Peyer's patch (tissue), 4 donors: Measurements from ENCODE around the gene TPRKB. TPM values are rescaled to one million over a fixed set of nuclear protein-coding genes. Genes with fewer than 3 reads are reported as not detected.
A peak's percentile ranks its signal among the peaks of the same experiment; 100 is the strongest.
"Not testable (repeated sequence)": the region's sequence is repeated elsewhere in the genome, so short reads cannot be mapped to it uniquely, and the experiment has no call there.

Experiments used
- DNase-seq, 3 donors: peaks; one replicate each; pipeline ENCODE4 v3.0.0-alpha.2; 2017 to 2019
- H3K27ac ChIP-seq, 4 donors: fragments of 200-600 bp; sonication (generic); one replicate each; pipeline ENCODE4 v1.5.1; 2016 to 2019
- H3K27me3 ChIP-seq, 2 donors: fragments of 200-600 bp; sonication (generic); one replicate each; pipeline ENCODE4 v1.5.1; 2019
- H3K36me3 ChIP-seq, 3 donors: fragments of 200-600 bp; sonication (generic); one replicate each; pipeline ENCODE4 v1.5.1; 2016 to 2019
- H3K4me1 ChIP-seq, 4 donors: fragments of 200-600 bp; sonication (generic); one replicate each; pipeline ENCODE4 v1.5.1; 2016 to 2019
- H3K4me3 ChIP-seq, 4 donors: fragments of 200-600 bp; sonication (generic); 1 replicate in 3 of 4; 2 replicates in 1 of 4; pipeline ENCODE4 v1.5.1; 2016 to 2019; ENCODE audit warnings: mild to moderate bottlenecking in 1 of 4
- H3K9me3 ChIP-seq, 4 donors: fragments of 200-600 bp; sonication (generic); one replicate each; pipeline ENCODE4 v1.5.1; 2016 to 2019; ENCODE audit warnings: mild to moderate bottlenecking in 1 of 4
- CTCF ChIP-seq, 6 experiments: fragments of 450-650 bp in 4 of 6; fragments of 200-600 bp in 2 of 6; sonication (generic) in 1 of 6; IDR thresholded peaks; one replicate each; pipeline ENCODE4 v1.5.1; 2017 to 2019; ENCODE audit warnings: antibody characterized with exemption in 6 of 6, mild to moderate bottlenecking in 3 of 6, moderate library complexity in 1 of 6
- POLR2A ChIP-seq, 2 donors: fragments of 450-650 bp; IDR thresholded peaks; one replicate each; pipeline ENCODE4 v1.5.1; 2017; ENCODE audit warnings: antibody characterized with exemption in 2 of 2, mild to moderate bottlenecking in 2 of 2, moderate library complexity in 2 of 2
- total RNA-seq, 4 donors: library from RNA; depleted of rRNA; stranded (reverse); fragments of >200 nt; gene quantifications; one replicate each; pipeline ENCODE4 v1.1.0, GENCODE V29; 2016

The TPRKB gene
- 10 to 100 TPM; 17.3 to 28.5 (median 19.2) TPM for total RNA-seq

GRCh38 chr2:73736855-73737779 lies at the start of gene TPRKB:
Gene TPRKB, minus strand, starts transcription at chr2:73737345. Its CDS starts 2,776 bp downstream, at chr2:73734569.
- TF ChIP-seq POLR2A (IDR thresholded peaks at IDR 0.05) (peak; percentile 43 to 49), CTCF (IDR thresholded peaks at IDR 0.05) (no peak)
- H3K4me3 ChIP-seq = peak within 1 kb of the TSS; percentile 61 to 95 (median 72)
- H3K4me1 ChIP-seq = peaks cover 0 to 13% (median 2%) of the 10 kb centered on the region in 4 donors
- H3K27ac ChIP-seq = peak within 1 kb of the TSS; percentile 68 to 78 (median 72)
- no peaks in the 10 kb centered on the region for H3K9me3 ChIP-seq
- no peaks in the 10 kb centered on the region for H3K27me3 ChIP-seq
- DNase-seq = peak; percentile 93 to 98 (median 95)
- H3K36me3 ChIP-seq = peaks cover 0 to 25% (median 0%) of the 10 kb centered on the region in 3 donors

GRCh38 chr2:73783883-73784282 lies 46.7 kb upstream of the TPRKB start, which contains the start of gene C2orf78:
Gene C2orf78, plus strand, starts transcription at chr2:73784183. Its CDS starts 127 bp downstream, at chr2:73784310.
- DNase-seq, H3K36me3 ChIP-seq, H3K4me3 ChIP-seq: not testable (repeated sequence)

GRCh38 chr2:73783402-73783801 lies 46.3 kb upstream of the TPRKB start:
- not testable (repeated sequence) for H3K36me3 ChIP-seq, H3K9me3 ChIP-seq, H3K27me3 ChIP-seq, H3K27ac ChIP-seq, H3K4me1 ChIP-seq, DNase-seq, H3K4me3 ChIP-seq

More at GRCh38 chr2:73783883-73784282, 46.7 kb upstream of the TPRKB start, which contains the start of gene C2orf78:
- not testable (repeated sequence) for H3K9me3 ChIP-seq, H3K4me1 ChIP-seq, H3K27me3 ChIP-seq, H3K27ac ChIP-seq

- Histone ChIP-seq H3K27ac (peak overlapping the region in 3 of 4 donors; percentile 89 to 91 (median 90)), H3K27me3 (no peaks in the 10 kb centered on the region), H3K4me1 (peaks cover 0 to 12% (median 6%) of the 10 kb centered on the region in 4 donors), H3K9me3 (no peaks in the 10 kb centered on the region), H3K4me3 (peak overlapping the region; percentile 69 to 95 (median 86)), H3K36me3 (peaks cover 0 to 21% (median 3%) of the 10 kb centered on the region in 3 donors)
- TF ChIP-seq CTCF (IDR thresholded peaks at IDR 0.05) (no peak), POLR2A (IDR thresholded peaks at IDR 0.05) (no peak)
- DNase-seq = no peak
These were observed 43.1 kb upstream of the TPRKB start for GRCh38 chr2:73780237-73780582.

- Histone ChIP-seq H3K4me1 (peaks cover 0 to 12% (median 6%) of the 10 kb centered on the region in 4 donors), H3K4me3 (peak within 1 kb of the TSS; percentile 69 to 95 (median 86)), H3K36me3 (peaks cover 0 to 26% (median 3%) of the 10 kb centered on the region in 3 donors), H3K27me3 (no peaks in the 10 kb centered on the region), H3K27ac (peak within 1 kb of the TSS; percentile 88 to 91 (median 90)), H3K9me3 (no peaks in the 10 kb centered on the region)
- peak; percentile 50 to 65 for TF ChIP-seq POLR2A (IDR thresholded peaks at IDR 0.05)
- TF ChIP-seq CTCF (IDR thresholded peaks at IDR 0.05) = peak; percentile 77 to 96 (median 91)
- DNase-seq = peak; percentile 95 to 99 (median 97)
These were observed 42.5 kb upstream of the TPRKB start, which contains the start of gene DUSP11 for GRCh38 chr2:73779467-73780236. Gene DUSP11, minus strand, starts transcription at chr2:73780103. Its CDS starts 129 bp downstream, at chr2:73779974.

- H3K4me1 ChIP-seq = peaks cover 0 to 12% (median 6%) of the 10 kb centered on the region in 4 donors
- not testable (repeated sequence) for DNase-seq, H3K9me3 ChIP-seq, H3K27me3 ChIP-seq
- H3K36me3 ChIP-seq = peaks cover 0 to 33% (median 3%) of the 10 kb centered on the region in 3 donors
- peak overlapping the region in 3 of 4 donors; percentile 89 to 91 (median 90) for H3K27ac ChIP-seq
- H3K4me3 ChIP-seq = peak overlapping the region; percentile 69 to 95 (median 86)
These were observed 41.8 kb upstream of the TPRKB start for GRCh38 chr2:73778867-73779466.
